NCI-H128 (cell line): ENCODE measurements around the gene MRM2.
"Not testable (repeated sequence)": the region's sequence is repeated elsewhere in the genome, so short reads cannot be mapped to it uniquely, and the experiment has no call there.

ENCODE experiments used
- DNase-seq: peaks from one replicate; lab custom pipeline; 2025; ENCODE audit not compliant: unreplicated experiment; lab: John Stamatoyannopoulos, UW

MRM2 gene

DNA sequence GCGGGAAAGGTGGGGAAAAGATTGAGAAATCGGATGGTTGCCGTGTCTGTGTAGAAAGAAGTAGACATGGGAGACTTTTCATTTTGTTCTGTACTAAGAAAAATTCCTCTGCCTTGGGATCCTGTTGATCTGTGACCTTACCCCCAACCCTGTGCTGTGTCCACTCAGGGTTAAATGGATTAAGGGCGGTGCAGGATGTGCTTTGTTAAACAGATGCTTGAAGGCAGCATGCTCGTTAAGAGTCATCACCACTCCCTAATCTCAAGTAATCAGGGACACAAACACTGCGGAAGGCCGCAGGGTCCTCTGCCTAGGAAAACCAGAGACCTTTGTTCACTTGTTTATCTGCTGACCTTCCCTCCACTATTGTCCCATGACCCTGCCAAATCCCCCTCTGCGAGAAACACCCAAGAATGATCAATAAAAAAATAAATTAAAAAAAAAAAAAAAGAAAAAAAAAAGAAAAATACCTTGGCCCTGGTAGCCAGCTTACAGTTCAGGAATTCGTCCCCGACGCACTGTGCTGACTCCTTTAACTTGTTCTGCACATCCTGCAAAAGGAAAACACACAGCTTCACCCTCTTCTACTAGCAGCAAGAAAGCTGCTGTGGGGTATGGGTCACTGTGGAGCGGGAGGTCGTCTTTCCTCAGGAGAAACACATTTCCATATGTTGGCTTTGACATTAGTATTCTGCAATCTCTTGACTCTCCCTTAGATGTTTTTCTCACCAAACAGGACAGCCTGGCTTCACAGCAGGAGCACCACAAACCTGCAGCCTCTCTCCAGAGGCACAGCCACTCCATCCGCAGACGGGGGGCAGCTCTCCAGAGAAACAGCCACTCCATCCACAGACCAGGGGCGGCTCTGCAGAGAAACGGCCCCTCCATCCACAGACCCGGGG lies 27.3 kb upstream of the MRM2 start:
- not testable (repeated sequence) for DNase-seq

DNA sequence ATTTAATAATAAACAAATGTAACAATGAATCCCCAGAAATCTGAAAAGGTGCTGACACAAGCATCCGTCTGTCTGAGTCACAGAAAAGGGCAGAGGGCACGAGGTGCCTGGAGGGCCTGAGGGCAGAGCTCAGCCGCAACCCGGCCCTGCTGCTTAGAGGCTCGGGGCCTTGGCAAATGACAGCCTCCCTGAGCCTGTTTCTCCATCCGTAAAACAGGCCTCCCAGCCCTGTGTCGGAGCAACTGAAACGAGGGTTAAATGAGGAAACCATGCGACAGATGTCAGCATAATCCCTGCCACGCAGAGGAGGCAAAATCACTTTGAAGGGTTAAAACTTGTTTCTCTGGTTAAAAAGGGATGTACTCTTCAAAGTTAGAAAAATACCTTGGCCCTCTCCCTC lies 24.9 kb upstream of the MRM2 start:
- DNase-seq: no peak

GRCh38 chr7:2264158-2264557 lies 22.2 kb upstream of the MRM2 start:
- DNase-seq: no peak

DNA sequence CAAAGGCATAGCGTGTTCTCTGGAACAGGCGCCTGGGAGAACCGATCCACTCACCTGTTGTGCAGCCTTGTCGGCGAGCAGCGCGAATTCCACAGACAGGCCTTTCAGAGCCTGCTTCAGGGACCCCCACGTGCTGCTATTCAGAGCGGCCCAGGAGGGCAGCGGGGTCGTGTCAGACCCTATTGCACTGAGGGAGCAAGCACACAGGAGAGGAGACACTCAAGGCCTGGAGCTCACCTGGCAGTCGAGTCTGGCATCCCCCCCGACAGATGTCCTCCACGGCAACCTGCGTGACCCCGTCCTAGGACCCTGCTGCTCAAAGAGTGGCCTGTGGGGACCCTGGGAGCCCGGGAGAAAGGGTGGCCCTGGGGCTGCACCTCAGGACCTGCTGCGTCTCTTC lies 21.2 kb upstream of the MRM2 start:
- no peak for DNase-seq

GRCh38 chr7:2261611-2262010 lies 19.6 kb upstream of the MRM2 start:
- no peak for DNase-seq

DNA sequence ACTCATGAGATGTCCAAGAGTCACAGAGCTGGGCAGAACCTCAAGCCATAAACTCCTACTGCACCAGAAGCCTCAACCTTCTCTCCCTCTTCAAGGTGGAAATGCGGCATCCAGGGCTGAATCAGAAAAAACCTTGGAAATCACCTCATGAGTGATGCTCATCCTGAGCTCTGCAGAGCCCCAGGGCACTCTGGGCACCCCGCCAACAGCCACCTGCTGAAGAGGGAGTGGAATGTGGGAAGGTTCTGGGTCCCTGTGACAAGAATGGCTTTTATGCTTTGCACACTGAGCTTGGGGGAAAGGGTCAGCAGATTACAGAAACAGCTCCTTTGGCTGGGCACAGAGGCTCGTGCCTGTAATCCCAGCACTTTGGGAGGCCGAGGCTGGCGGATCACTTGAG lies 18.8 kb upstream of the MRM2 start:
- no peak for DNase-seq

DNA sequence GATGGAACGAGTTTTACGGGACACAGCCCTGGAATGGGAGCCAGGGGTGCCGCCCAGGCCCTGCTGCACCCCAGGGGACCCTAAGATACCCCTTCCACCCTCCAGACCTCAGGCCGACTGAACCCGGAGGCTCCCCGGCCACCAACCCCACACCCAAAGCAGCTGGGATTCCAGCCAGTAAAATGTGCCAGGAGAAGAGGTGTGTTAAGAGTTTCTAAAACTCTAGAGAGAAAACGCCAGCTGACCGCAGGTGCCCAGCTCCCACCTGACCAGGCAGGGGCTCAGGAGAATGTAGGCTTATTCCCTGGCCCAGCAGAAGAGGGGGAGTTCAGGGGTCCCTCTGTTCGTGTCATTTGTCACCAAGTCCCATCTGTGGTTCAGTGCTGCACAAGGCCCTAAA lies 17.5 kb upstream of the MRM2 start:
- no peak for DNase-seq

DNA sequence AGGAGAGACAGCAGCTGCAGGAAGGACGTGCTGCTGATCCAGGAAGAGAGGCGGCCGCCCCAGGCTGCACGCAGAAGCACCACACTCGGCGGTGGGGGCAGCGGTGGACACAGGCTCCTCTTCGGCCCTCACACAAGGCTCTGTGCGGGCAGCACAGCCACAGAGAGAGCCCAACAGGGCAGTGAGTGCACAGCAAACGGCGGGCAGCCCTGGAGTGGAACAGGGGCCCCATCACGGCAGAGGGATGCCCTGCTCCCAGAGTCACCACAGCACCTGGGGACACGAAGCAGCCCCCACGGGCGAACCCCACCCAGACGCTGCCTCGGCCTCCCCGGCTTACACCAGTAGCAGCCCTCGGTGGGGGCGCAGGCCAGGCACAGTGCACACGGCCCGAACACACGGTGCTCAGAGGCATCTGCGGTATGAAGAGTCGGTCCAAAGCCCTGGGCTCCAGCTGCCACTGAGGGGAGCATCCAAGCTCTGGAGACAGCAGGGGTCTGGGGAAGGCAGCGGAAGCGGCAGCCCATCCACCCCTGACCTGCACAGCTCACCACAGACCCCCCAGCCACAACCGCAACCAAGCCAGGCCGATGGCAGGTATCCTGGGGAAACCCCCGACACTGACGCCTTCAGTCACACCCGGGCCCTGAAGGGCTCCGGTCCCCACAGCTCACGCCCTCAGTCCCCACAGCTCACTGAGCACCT lies 16.8 kb upstream of the MRM2 start:
- no peak for DNase-seq

DNA sequence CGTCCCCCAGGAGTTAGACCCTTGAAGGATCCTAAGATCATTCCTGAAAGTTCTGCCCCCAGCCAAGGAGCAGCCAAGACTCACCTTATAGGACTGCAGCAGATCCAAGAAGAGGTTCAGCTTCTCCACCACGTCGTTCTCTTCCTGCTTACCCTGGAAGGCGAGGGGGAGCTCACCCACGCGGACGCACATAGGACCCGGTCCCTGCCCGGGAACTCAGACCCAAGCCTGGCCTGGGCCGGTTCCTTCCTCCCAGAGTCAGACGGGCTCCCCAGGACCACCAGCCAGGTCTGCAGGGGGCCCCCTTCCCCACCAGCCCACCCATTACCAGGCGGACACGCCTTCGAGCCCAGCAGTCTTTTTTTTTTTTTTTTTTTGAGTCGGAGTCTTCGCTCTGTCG lies 15.6 kb upstream of the MRM2 start:
- DNase-seq: no peak

GRCh38 chr7:2257046-2257551 lies 15.1 kb upstream of the MRM2 start:
- no peak for DNase-seq

- DNase-seq: no peak
Measured at GRCh38 chr7:2256306-2257045, 14.5 kb upstream of the MRM2 start.

DNA sequence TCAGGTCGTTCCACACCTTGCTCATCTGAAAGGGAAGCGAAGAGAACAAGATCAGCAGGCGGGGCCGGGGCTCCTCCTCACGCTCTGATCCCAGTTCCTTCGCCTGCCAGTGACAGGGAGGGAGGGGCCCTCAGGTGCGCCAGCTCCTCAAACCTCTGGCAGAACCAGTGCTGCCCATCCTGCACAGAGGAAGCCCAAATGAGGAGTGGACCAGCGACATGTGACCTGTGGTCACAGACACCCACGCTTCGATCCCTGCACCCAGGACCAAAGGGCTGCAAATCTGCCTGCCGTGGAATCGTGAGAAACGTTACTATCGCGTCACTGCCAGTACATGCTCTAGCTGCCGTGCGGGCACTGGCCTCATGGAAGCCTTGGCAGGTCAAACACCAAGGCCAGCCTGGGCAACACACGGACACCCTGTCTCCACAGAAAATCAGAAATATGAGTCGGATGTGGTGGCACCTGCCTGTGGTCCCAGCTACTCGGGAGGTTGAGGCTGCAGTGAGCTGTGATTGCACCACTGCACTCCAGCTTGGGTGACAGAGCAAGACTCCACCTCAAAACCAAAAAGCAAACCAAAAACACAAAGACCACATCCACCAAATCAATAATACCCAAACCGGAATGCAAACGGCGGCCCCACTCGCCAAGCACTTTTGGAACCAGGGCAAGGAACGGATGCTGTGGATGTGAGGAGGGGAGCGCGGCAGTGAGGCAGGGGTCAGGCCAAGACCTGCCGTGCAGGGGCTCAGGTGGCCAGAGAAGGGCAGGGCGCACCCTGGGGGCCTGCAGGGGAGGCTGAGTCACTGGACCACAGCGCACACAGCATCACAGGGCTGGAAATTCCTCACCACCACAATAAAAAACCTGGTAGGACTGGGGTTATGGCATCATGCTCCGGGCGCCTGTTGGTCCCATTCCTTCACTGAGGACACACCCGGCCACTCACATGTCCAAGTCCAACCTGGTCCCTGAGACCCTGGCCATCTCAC lies 13.4 kb upstream of the MRM2 start:
- DNase-seq: no peak

DNA sequence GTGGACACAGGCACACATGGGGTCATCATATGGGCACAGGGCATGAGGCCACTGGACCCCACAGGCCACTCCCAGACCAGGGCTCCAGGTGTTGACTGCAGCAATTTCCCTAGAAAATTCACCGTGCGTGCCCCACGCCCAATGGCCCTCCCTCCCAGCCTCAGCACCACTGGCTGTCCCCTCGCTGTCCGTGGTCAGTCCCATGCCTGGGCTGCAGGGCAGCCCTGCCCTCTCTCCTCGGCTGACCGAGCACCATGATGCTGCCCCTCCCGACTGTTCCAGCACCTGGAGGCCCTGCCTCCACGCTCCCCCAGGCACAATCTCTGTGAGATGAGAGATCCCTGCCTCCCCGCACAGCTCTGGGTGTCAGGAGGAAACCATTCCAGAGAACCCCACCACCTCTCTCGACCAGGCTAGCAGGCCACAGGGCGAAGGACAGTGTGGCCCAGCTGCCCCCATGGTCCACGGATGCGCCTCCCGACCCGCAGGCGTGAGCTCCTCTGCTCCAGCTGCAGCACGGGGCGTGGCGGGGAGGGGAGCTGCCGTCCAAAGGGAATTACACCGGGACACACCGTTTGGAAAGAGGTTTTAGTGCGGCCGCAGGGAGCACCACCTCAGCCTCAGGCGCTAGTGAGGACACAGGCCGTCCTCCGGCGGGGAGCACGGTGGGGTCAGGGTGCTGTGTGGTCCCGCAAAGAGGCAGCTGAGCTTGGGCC lies 12.6 kb upstream of the MRM2 start:
- no peak for DNase-seq

DNA sequence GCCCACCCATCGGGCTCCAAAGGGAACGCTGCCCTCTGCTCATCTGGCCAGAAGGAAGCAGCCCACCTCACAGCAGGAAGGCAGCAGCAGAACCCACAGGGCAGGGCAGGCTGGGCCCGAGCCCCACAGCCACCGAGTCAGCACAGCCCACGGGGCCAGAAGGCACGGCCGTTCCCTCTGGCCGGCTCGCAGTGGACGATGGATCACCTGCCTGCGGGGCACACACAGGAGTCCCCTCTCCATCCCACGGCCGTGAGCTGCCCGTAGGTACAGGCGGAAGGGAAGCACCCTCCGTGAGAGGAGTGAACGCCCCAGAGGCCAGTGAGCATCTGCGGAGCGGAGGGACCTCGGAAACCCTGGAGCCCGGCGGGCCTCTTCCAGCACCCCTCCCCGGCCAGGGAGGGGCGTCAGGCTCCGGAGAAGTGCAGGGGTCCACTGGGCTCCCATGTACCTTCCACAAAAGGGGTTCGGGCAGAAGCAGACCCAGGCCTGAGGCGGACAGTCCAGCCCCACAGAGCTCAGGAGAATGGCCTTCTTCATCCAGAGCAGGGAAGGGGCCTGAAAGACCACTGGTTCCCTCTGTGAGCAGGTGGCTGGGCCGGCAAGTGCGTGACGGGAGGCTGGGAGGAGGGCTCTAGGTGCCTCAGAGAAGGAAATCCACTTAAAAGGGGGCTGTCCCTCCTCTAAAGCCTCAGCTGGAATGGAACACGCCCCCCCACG lies 11.7 kb upstream of the MRM2 start:
- DNase-seq: no peak

- DNase-seq: no peak
Measured at GRCh38 chr7:2253021-2253420, 11.0 kb upstream of the MRM2 start.

DNA sequence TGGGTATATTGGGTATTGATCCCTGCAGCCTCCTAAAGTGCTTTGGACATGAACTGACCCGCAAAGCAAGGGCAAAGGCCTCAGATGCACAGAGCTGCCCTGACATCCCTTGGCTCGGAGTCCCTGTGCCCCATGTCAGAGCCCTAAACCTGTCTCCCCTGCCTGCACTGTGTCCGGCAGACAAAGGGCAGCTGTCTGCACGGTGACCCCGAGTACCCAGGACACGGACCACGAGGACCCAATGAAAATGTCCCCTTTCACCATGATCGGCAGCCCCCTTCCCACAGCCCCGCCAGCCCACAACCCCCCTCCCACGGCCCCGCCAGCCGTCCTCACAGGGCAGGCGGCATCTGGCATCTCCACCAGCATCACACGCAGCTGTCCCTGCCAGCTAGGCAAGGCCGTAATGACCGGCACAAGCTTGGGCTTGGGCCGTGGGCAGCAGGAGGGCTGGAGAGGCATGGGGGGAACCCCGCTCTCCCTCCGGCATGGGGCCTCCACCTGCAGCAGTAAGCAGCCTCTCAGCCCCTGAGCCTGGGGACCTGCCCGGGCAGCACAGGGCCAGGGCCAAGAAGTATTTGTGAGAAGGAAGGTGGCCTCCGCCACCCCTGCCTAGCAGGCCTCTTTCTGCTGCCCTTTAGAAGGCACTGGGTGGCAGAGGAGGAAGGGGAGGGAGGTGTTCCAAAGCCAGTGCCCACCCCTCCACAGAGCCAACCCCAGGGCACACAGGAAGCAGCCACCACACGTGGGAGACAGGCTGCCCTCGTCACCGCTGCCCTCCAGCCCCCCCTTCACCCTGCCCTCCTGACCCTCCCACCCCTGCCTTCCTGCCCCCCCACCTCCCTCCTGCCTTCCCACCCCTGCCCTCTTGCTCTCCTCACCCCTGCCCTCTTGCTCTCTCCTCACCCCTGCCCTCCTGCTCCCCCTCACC lies 10.1 kb upstream of the MRM2 start:
- DNase-seq: no peak

- DNase-seq: no peak
Measured at GRCh38 chr7:2251381-2251780, 9.4 kb upstream of the MRM2 start.

DNA sequence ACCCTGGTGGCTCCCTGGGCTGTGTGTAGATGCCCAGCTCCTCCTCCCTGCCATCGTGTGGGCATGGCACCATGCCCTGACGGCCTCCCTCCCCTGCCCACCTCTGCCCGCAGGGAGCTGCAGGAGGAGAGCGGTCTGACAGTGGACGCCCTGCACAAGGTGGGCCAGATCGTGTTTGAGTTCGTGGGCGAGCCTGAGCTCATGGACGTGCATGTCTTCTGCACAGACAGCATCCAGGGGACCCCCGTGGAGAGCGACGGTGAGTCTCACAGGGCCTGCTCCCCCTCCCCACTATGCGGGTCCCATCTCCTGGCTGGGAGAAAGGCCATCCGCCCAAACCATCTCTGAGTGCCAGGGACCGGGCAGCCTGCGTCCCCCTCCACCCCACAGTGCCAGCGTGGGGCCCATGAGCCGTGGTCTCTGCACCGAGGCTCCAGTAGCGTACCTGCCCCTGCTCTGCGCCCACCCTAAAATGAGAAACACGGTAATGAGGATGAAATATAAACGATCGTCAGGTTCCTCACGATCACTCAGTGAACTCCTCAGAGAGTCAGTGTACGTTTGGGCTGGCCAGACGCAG lies 7.8 kb upstream of the MRM2 start:
- no peak for DNase-seq
